HepG2 (cell line): ENCODE results near the gene TUBA4B. TPM values are rescaled to one million over a fixed set of nuclear protein-coding genes. Genes with fewer than 3 reads are reported as not detected.

Experiments used
- ATAC-seq: fragments of 200-7000 bp; cut with Tn5 transposase; 3 replicates; pipeline ENCODE4 v1.9.1; 2020; ENCODE audit warnings: mild to moderate bottlenecking, moderate library complexity
- BruUV-seq: library from RNA; stranded (reverse); fragments of 400-500 nt; replicated peaks from 2 replicates; lab custom pipeline; 2021; lab: Mats Ljungman, UMichigan
- CTCF ChIA-PET: fragments of 300-600 bp; formaldehyde crosslinking; extraction: SDS; loops from one replicate; lab custom pipeline; 2021; ENCODE audit warnings: low total read pairs, inconsistent platforms, low intra/inter-chr PET ratio; lab: Yijun Ruan, JAX
- POLR2A ChIA-PET: fragments of 350-600 bp; sonication (Branson Sonifier 250); formaldehyde crosslinking; loops from one replicate; lab custom pipeline; 2020; ENCODE audit warnings: antibody characterized with exemption, inconsistent platforms; lab: Yijun Ruan, JAX
- DNase-seq: peaks from one replicate; pipeline ENCODE4 v3.0.0-alpha.2; 2015; ENCODE audit warnings: low spot score
- FAIRE-seq: peaks from 3 replicates; lab custom pipeline; 2011; peaks lifted over from hg19 to GRCh38; lab: Jason Lieb, UNC
- H2AFZ ChIP-seq: one replicate; pipeline ENCODE4 v1.6.1; 2011; ENCODE audit warnings: low read length, inconsistent platforms
- H3K27ac ChIP-seq: fragments of 300-600 bp; 3 replicates; pipeline ENCODE4 v1.8.0; 2011; ENCODE audit warnings: mixed run types, mild to moderate bottlenecking, mixed read lengths, low read length, inconsistent platforms; ENCODE audit not compliant: insufficient read depth; ENCODE audit errors: extremely low read length
- H3K27me3 ChIP-seq, 2 experiments: fragments of 200-600 bp in 1 of 2; 2 replicates in 1 of 2; 3 replicates in 1 of 2; pipeline versions ENCODE4 v1.6.0 to v1.8.0; 2011; ENCODE audit warnings: low read length in 2 of 2, mild to moderate bottlenecking in 2 of 2, moderate library complexity in 2 of 2, inconsistent platforms in 1 of 2; ENCODE audit not compliant: insufficient read depth in 2 of 2, control insufficient read depth in 1 of 2
- H3K36me3 ChIP-seq, 2 experiments: fragments of 200-600 bp in 1 of 2; replicated peaks in 1 of 2; 2 replicates in 1 of 2; 3 replicates in 1 of 2; pipeline versions ENCODE4 v1.5.1 to v1.8.0; 2011; ENCODE audit warnings: low read length in 2 of 2, inconsistent platforms in 1 of 2; ENCODE audit not compliant: insufficient read depth in 2 of 2, control insufficient read depth in 1 of 2
- H3K4me1 ChIP-seq: 2 replicates; pipeline ENCODE4 v1.5.1; 2012; ENCODE audit warnings: low read length, inconsistent platforms; ENCODE audit not compliant: insufficient read depth
- H3K4me2 ChIP-seq: 2 replicates; pipeline ENCODE4 v1.6.0; 2011; ENCODE audit warnings: low read depth, low read length, inconsistent platforms
- H3K4me3 ChIP-seq, 3 experiments: fragments of 200-600 bp in 1 of 3; sonication (generic), shearing (Covaris generic) in 1 of 3; replicated peaks in 1 of 3; 2 replicates each; pipeline ENCODE4 v1.5.1; 2011 to 2016; ENCODE audit warnings: low read length in 3 of 3, inconsistent platforms in 2 of 3, low read depth in 2 of 3, mild to moderate bottlenecking in 2 of 3, control low read depth in 1 of 3, mixed read lengths in 1 of 3; ENCODE audit not compliant: insufficient read depth in 1 of 3
- H3K79me2 ChIP-seq: one replicate; pipeline ENCODE4 v1.6.1; 2011; ENCODE audit warnings: low read length, inconsistent platforms; ENCODE audit not compliant: insufficient read depth
- H3K9ac ChIP-seq: 2 replicates; pipeline ENCODE4 v1.6.0; 2011; ENCODE audit warnings: mild to moderate bottlenecking, low read depth, low read length, inconsistent platforms; ENCODE audit not compliant: insufficient read depth
- H3K9me3 ChIP-seq: 2 replicates; pipeline ENCODE4 v1.5.1; 2012; ENCODE audit warnings: mild to moderate bottlenecking, low read length
- H4K20me1 ChIP-seq: 2 replicates; pipeline ENCODE4 v1.6.0; 2011; ENCODE audit warnings: inconsistent platforms, mild to moderate bottlenecking, low read length, moderate library complexity; ENCODE audit not compliant: insufficient read depth
- BATF2 ChIP-seq: sonication (generic); formaldehyde crosslinking; IDR thresholded peaks from 2 replicates; pipeline ENCODE4 v1.8.0; 2022; ENCODE audit warnings: mild to moderate bottlenecking, missing genetic modification reagents, moderate library complexity
- HCFC1 ChIP-seq: fragments of 150-350 bp; IDR thresholded peaks from 2 replicates; pipeline ENCODE4 v1.6.1; 2014; ENCODE audit warnings: low read depth, low read length
- HNF1B ChIP-seq: sonication (generic); formaldehyde crosslinking; IDR thresholded peaks from 2 replicates; pipeline ENCODE4 v1.5.1; 2020; ENCODE audit warnings: mild to moderate bottlenecking, moderate library complexity, missing genetic modification reagents
- MXI1 ChIP-seq: IDR thresholded peaks from 3 replicates; pipeline ENCODE4 v1.6.1; 2012; ENCODE audit warnings: low read depth, low read length, inconsistent platforms, borderline replicate concordance
- MYNN ChIP-seq: sonication (generic); formaldehyde crosslinking; IDR thresholded peaks from 2 replicates; pipeline ENCODE4 v1.4.0; 2020; ENCODE audit warnings: mild to moderate bottlenecking, low read depth, missing genetic modification reagents
- NBN ChIP-seq: fragments of 450-650 bp; conservative IDR thresholded peaks from 2 replicates; pipeline ENCODE4 v1.6.1; 2017
- NFIB ChIP-seq: sonication (generic); formaldehyde crosslinking; IDR thresholded peaks from 2 replicates; pipeline ENCODE4 v1.9.0; 2021; ENCODE audit warnings: missing genetic modification reagents, mild to moderate bottlenecking, borderline replicate concordance
- NR2F6 ChIP-seq, 2 experiments: IDR thresholded peaks; 2 replicates each; pipeline ENCODE4 v1.6.1; 2016; ENCODE audit warnings: antibody characterized with exemption in 1 of 2, mild to moderate bottlenecking in 1 of 2
- POGZ ChIP-seq: sonication (generic); formaldehyde crosslinking; IDR thresholded peaks from 2 replicates; pipeline ENCODE4 v1.4.0; 2020; ENCODE audit warnings: mild to moderate bottlenecking, missing genetic modification reagents
- SMC3 ChIP-seq: IDR thresholded peaks from 2 replicates; pipeline ENCODE4 v1.6.1; 2011; ENCODE audit warnings: low read length, improper control_type of control experiment
- ZNF143 ChIP-seq: sonication (generic); formaldehyde crosslinking; IDR thresholded peaks from 2 replicates; pipeline ENCODE4 v1.4.0; 2020; ENCODE audit warnings: missing genetic modification reagents
- ZNF160 ChIP-seq: sonication (generic); formaldehyde crosslinking; IDR thresholded peaks from 2 replicates; pipeline ENCODE4 v1.8.0; 2022; ENCODE audit warnings: mild to moderate bottlenecking, inconsistent platforms, missing genetic modification reagents
- ZNF225 ChIP-seq: sonication (generic); formaldehyde crosslinking; IDR thresholded peaks from 2 replicates; pipeline ENCODE4 v1.4.0; 2020; ENCODE audit warnings: mild to moderate bottlenecking, missing genetic modification reagents
- ZNF281 ChIP-seq: sonication (generic); formaldehyde crosslinking; IDR thresholded peaks from 2 replicates; pipeline ENCODE4 v1.4.0; 2020; ENCODE audit warnings: missing genetic modification reagents, borderline replicate concordance
- ZNF552 ChIP-seq: sonication (generic); formaldehyde crosslinking; IDR thresholded peaks from 2 replicates; pipeline ENCODE4 v1.9.0; 2022; ENCODE audit warnings: missing genetic modification reagents, mild to moderate bottlenecking, borderline replicate concordance
- ZNF652 ChIP-seq: IDR thresholded peaks from 2 replicates; pipeline ENCODE4 v1.6.1; 2016; ENCODE audit warnings: low read depth, borderline replicate concordance
- ZNF788 ChIP-seq: sonication (generic); formaldehyde crosslinking; IDR thresholded peaks from 2 replicates; pipeline ENCODE4 v1.5.0; 2020; ENCODE audit warnings: mild to moderate bottlenecking, missing genetic modification reagents, borderline replicate concordance
- ZSCAN29 ChIP-seq: sonication (generic); formaldehyde crosslinking; conservative IDR thresholded peaks from 2 replicates; pipeline ENCODE4 v1.4.0; 2020; ENCODE audit warnings: mild to moderate bottlenecking, missing genetic modification reagents
- WGBS: methylation state at CpG from one replicate; pipeline ENCODE4 v1.1.6; 2017; ENCODE audit warnings: low lambda C conversion rate; 5-methylcytosine and 5-hydroxymethylcytosine counted together
- in situ Hi-C: cut with HindIII; loops from 2 replicates; pipeline ENCODE4 v1.10.0; 2017; ENCODE audit warnings: low pct_unique_long_range_greater_than_20kb; ENCODE audit not compliant: extremely low pct_ligation_motif_present
- intact Hi-C: fragments of 100-400 bp; cut with micrococcal nuclease; formaldehyde crosslinking; loops from one replicate; pipeline ENCODE4 v1.10.0; 2022; ENCODE audit not compliant: unreplicated experiment
- polyA plus RNA-seq, 8 experiments: library from polyadenylated mRNA; depleted of rRNA in 3 of 8; stranded (reverse) in 7 of 8; unstranded in 1 of 8; fragments of >200 nt; fragmentation: Illumina TruSeq in 4 of 8; extraction: Trizol in 4 of 8; gene quantifications; 2 replicates each; pipeline versions ENCODE4 v1.2.1 to v1.2.3, GENCODE V29; 2011 to 2016; ENCODE audit warnings: low read depth in 4 of 8, missing spikeins in 1 of 8, mixed read lengths in 1 of 8; ENCODE audit not compliant: insufficient read depth in 1 of 8
- total RNA-seq, 5 experiments: library from RNA; depleted of rRNA; stranded (reverse); fragments of >200 nt; fragmentation: Illumina TruSeq; extraction: Trizol; gene quantifications; 2 replicates each; pipeline ENCODE4 v1.2.3, GENCODE V29; 2016; ENCODE audit warnings: low read depth in 1 of 5
- TF ChIP-seq, protein P1 (sequence below): sonication (generic); formaldehyde crosslinking; IDR thresholded peaks from 2 replicates; pipeline ENCODE4 v1.5.0; 2020; ENCODE audit warnings: mild to moderate bottlenecking, low read depth, missing genetic modification reagents, borderline replicate concordance

Gene TUBA4B
- total and polyA plus RNA-seq, 2 of the 13 experiments (the other 11 are each of a cell fraction or from before 2014, with no cell fraction given): 0.18 to 0.22 TPM

- Histone ChIP-seq H2AFZ (no peak overlapping the region), H3K27me3 (no peaks in the 10 kb centered on the region), H3K79me2 (peaks cover 11% of the 10 kb centered on the region), H3K27ac (no peak overlapping the region), H4K20me1 (no peaks in the 10 kb centered on the region), H3K9ac (no peak overlapping the region), H3K4me3 (no peak overlapping the region), H3K4me2 (no peak overlapping the region), H3K36me3 (peaks cover 38 to 66% of the 10 kb centered on the region in 2 experiments), H3K9me3 (no peaks in the 10 kb centered on the region), H3K4me1 (peaks cover 71% of the 10 kb centered on the region)
- no TSS peak for BruUV-seq
- ChIA-PET POLR2A (interaction anchor here (1.1 to 3.4 kb wide), 2 partner anchors 36 to 37 kb away, joined by 4 to 20 read pairs; partner anchors contain the start of gene CNPPD1), CTCF (no interaction called here)
- no peak for FAIRE-seq
- intact Hi-C loops (no loop called here), in situ Hi-C loops (no loop called here)
- no peak for DNase-seq
- WGBS: 97% methylated on average over 8 of the region's 8 CpGs
- no peak for ATAC-seq
- TF ChIP-seq NFIB (CRISPR knock-in tag) (no peak), BATF2 (CRISPR knock-in tag) (no peak), ZNF652 (CRISPR knock-in tag) (no peak), HNF1B (CRISPR knock-in tag) (no peak), MXI1 (no peak), ZNF552 (CRISPR knock-in tag) (no peak), SMC3 (no peak), ZNF143 (CRISPR knock-in tag) (no peak), NR2F6 (IDR thresholded peaks at IDR 0.05) (no peak), NR2F6 (CRISPR knock-in tag; IDR thresholded peaks at IDR 0.05) (no peak), ZNF160 (no peak), HCFC1 (no peak), ZNF788 (CRISPR knock-in tag) (no peak), ZNF281 (CRISPR knock-in tag) (no peak), ZNF225 (CRISPR knock-in tag) (no peak), NBN (no peak), POGZ (no peak), ZSCAN29 (CRISPR knock-in tag) (no peak), MYNN (CRISPR knock-in tag) (no peak)
- TF ChIP-seq, protein P1, sequence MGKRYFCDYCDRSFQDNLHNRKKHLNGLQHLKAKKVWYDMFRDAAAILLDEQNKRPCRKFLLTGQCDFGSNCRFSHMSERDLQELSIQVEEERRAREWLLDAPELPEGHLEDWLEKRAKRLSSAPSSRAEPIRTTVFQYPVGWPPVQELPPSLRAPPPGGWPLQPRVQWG (CRISPR knock-in tag): no peak
Observed at GRCh38 chr2:219213026-219213415, 40.0 kb upstream of the TUBA4B start.
